GM18951 (cell line): ENCODE data around the gene ARL14EPL.
A peak's percentile ranks its signal among the peaks of the same experiment; 100 is the strongest.
"Not testable (repeated sequence)": the region's sequence is repeated elsewhere in the genome, so short reads cannot be mapped to it uniquely, and the experiment has no call there.

Experiments used
- POLR2A ChIP-seq: IDR thresholded peaks from 4 replicates; pipeline ENCODE4 v1.6.1; 2011; ENCODE audit warnings: mild to moderate bottlenecking; ENCODE audit not compliant: insufficient read length, insufficient read depth; ENCODE audit errors: extremely low read depth
- in situ Hi-C: fragments of 300-500 bp; cut with MboI; formaldehyde crosslinking; loops from one replicate; pipeline ENCODE4 v1.12.0; 2022; ENCODE audit warnings: low sequenced_read_pairs, mixed read lengths, inconsistent platforms; ENCODE audit not compliant: unreplicated experiment

ARL14EPL gene

DNA sequence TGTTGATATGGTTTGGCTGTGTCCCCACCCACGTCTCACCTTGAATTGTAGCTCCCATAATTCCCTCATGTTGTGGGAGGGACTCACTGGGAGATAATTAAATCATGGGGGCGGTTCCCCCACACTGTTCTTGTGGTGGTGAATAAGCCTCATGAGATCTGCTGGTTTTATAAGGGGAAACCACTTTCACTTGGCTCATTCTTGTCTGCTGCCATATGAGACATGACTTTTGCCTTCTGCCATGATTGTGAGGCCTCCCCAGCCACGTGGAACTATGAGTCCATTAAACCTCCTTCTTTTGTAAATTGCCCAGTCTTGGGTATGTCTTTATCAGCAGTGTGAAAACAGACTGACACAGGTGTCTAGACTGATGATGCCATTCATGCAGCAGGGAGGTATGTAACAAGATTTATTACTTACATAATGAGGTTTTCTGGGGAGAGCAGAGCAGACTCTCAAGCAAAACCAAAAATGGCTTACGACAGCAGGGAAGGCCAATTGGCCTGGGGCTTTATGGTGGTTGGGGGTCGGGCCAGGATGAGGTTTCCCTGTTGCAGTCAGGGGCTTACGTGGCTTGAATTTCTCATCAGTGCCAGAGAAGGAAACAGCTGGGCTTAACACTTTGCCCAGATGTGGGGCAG, 43.0 kb downstream of the ARL14EPL start:
- in situ Hi-C loops = loop anchor here (10.0 kb wide), 1 partner anchor 241 kb away; no protein-coding TSS in a partner anchor
- no peak for TF ChIP-seq POLR2A

DNA sequence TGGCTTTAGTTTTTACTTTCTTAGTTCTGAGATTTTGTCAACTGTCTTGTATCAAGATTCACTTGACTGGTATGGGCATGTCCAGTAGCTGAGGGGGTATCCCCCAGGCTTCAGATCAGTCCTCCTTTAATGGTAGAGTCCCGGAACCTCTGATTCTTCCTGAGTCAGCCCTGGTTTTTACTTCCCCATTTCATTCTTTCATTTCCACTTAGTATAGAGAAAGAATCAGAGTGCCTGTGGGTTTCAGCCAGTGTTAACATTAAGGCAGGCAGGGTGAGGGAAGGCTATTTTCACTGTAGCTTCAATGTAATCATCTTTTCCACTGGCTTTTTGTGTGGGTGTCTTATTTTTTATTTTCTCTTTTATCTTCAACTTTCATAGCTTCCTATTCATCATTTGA, 44.2 kb downstream of the ARL14EPL start:
- in situ Hi-C loops = loop anchor here (10.0 kb wide), 1 partner anchor 242 kb away; no protein-coding TSS in a partner anchor
- no peak for TF ChIP-seq POLR2A

DNA sequence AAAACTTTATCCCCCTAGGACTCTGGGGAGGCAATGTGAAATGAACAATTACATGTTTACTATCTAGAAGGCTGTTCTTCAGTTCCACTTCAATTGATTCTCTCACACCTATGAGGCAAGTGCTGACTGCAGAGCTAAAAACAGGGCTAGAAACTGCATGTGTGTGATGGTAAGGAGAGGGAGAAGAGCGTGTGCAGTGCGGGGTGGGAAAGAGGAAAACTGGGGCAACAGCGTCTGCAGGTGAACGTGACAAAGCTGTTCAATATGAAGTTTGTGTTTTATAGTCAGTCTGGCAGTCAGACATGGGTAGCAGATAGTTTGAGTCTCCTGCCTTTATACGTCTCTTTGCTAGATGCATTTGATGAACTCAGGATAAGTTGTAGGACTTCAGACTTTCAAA, 45.9 kb downstream of the ARL14EPL start:
- TF ChIP-seq POLR2A = no peak
- in situ Hi-C loops = loop anchor here (10.0 kb wide), 1 partner anchor 243 kb away; no protein-coding TSS in a partner anchor

DNA sequence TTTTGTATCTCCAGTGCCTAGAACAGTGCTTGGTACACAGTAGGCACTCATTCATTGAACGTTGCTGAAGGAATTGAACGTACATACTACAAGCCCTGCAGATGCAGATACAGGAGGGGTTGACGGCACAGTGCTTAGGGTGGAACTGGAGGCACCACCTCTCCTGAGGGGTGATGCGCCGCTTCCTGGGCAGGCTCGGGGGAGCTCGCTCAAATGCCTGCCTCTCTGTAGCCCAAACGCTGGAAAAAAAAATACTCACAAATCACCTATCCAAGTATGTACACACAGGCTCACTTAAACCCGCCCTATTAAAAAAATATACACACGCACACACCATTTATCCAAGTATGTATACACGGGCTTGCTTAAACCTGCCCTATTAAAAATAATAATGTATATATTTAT, 52.0 kb downstream of the ARL14EPL start:
- in situ Hi-C loops = no loop called here
- TF ChIP-seq POLR2A = no peak

DNA sequence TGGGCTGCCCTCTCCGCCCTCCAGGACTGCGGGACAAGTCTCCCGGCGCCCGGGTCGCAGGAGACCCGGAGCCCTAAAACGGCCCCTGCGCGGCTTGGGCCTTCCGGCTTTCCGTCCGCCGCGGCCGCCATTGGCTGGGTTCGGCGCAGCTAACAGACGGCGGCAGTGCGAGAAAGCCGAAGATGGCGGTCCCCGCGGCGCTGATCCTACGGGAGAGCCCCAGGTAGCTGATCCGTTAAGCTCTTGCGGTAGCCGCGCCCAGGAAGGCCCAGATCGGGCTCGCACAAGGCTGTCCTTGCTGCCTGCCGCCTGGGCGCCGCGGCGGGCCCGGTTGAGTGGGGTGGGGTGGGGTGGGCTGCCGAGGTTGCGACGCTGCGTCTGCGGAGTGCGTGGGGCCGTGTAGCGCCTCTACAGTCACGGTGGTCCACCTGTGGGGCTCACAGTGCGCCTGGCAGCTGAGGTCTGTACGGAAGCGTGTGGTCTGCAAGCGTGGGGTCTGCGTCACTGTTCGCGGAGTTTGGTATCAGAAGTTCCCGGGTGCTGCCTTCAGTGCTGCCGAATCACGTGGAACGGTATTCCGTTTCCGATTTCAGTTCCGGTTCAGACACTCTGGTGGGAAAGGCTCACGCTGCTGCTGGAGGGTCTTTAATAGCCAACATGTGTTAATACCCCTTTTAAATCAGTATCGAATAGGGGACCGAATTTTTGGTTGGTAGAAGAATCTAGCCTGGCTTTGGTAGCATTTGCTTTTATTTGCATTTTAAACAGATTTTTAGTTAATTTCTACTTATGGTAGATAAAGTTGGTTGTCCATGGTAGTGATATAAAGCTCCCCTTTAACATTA, 52.8 kb downstream of the ARL14EPL start, which contains the start of gene COMMD10:
Gene COMMD10, plus strand, starts transcription at position 155 of the 845 bp plus-strand sequence.
- in situ Hi-C loops = no loop called here
- TF ChIP-seq POLR2A = peak; percentile 82

DNA sequence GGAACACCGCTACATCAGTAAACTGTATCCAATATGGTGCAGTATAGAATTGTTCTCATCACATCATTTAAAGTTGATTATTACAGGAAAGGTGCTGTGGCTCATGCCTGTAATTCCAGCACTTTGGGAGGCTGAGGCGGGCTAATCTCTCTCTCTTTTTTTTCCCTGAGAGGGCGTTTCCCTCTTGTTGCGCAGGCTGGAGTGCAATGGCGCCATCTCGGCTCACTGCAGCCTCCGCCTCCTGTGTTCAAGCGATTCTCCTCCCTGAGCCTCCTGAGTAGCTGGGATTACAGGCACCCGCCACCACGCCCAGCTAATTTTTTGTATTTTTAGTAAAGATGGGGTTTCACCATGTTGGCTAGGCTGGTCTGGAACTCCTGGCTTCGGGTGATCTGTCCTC, 54.0 kb downstream of the ARL14EPL start:
- in situ Hi-C loops = not testable (repeated sequence)

DNA sequence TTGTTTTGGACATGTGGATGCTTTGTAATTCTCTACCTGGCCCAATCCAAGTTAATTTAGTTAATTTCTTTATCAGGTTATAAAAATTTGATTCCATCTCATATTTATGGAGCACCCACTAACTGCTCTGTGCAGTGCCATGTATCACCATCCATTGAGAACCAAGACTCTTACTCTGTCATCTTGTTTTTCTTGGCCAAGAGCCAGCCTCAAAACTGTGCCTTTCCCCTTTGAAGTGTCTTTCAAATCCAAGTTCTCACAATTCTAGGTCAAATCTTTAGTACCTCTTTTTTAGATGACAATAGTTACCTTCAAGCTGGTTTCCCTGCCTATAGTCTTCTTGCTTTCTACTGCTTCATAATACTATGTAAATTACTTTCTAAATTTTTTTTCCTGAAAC, 55.8 kb downstream of the ARL14EPL start:
- in situ Hi-C loops = no loop called here
- no peak for TF ChIP-seq POLR2A

DNA sequence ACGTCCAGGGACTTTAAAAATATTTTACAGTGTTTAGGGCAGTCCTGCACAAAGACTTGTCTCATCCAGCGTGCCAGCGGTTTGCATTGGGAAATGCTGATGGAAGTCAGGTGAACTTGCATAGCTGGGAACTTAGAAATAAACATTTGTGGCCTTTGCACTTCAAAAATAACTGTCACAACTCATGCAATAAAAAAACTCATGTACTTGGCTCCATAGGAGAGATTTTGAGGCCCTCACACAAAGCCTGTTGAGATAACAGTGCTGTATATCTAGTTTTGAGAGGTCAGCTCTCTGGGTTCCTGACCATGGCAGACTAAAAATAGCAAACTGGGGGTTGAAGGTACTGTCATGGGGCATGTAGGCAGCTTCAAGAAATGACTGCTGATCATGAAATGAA, 58.0 kb downstream of the ARL14EPL start:
- in situ Hi-C loops = no loop called here

DNA sequence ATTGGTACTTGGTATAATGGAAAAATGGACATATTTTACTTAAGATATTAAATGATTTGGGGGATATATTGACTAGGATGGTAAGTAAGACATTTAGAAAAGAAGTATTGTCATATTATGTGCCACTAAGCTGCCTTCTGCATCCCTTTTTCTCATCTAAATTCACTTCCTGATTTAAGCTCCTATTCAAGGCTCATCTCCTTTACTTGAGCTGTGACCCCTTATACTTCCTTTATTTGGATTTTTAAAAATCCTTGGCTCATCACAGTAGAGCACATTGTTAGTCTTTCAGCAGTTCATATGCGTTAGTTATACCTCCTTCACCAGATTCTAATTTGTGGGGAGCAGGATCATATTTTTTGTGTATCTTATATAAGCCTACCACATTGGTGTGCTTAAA, 59.1 kb downstream of the ARL14EPL start:
- in situ Hi-C loops = no loop called here
- TF ChIP-seq POLR2A = no peak

More for the DNA sequence above, 58.0 kb downstream of the ARL14EPL start:
- no peak for TF ChIP-seq POLR2A

DNA sequence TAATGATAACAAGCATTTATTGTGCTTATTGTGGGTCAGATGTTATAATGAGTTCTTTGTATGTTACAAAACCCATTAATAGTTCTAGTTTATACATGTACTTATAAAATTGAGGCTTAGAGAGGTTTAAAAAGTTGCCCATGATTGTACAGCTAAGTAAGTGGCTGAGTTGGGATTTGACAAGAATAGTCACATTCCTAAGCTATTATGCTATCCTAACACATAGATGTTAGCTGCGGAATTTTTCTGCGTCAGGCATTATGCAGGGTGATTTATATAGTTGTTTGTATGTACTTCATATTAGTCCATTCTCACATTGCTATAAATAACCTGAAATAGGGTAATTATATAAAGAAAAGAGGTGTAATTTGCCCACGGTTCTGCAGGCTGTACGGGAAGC, 65.0 kb downstream of the ARL14EPL start:
- in situ Hi-C loops = no loop called here
- TF ChIP-seq POLR2A = no peak

DNA sequence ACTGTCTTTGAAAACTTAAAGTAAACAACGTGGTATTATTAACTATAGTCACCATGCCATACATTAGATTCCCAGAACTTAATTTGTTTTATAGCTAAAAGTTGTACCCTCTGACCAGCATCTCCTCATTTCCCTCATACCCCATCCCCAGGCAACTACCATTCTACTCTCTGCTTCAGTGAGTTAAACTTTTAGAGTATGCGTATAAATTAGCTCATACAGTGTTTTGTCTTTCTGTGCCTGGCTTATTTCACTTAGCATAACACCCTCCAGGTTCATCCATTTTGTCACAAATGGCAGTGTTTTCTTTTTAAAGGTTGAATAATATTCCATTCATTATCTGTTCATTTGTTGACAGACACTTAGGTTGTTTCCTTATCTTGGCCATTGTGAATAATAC, 66.7 kb downstream of the ARL14EPL start:
- in situ Hi-C loops = no loop called here
- no peak for TF ChIP-seq POLR2A

DNA sequence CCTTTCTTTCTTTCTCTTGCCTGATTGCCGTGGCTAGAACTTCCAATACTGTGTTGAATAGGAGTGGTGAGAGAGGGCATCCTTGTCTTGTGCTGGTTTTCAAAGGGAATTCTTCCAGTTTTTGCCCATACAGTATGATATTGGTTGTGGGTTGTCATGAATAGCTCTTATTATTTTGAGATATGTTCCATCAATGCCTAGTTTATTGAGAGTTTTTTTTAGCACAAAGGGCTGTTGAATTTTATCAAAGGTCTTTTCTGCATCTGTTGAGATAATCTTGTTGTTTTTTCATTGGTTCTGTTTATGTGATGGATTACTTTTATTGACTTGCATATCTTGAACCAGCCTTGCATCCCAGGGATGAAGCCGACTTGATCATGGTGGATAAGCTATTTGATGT, 72.7 kb downstream of the ARL14EPL start:
- in situ Hi-C loops = not testable (repeated sequence)
